Pancreas (tissue), 10 donors: ENCODE data around the gene CDKL1. TPM values are rescaled to one million over a fixed set of nuclear protein-coding genes. Genes with fewer than 3 reads are reported as not detected.
"Not testable (repeated sequence)": the region's sequence is repeated elsewhere in the genome, so short reads cannot be mapped to it uniquely, and the experiment has no call there.

Source experiments
- ATAC-seq, 4 donors: fragments of 200-7000 bp; cut with Tn5 transposase; one replicate each; pipeline versions ENCODE4 v1.8.0 to v1.9.1; 2020; ENCODE audit warnings: mild to moderate bottlenecking in 4 of 4, moderate library complexity in 4 of 4
- DNase-seq, 6 donors: peaks; one replicate each; pipeline ENCODE4 v3.0.0-alpha.2; 2020
- FAIRE-seq: peaks from 2 replicates; lab custom pipeline; 2012; peaks lifted over from hg19 to GRCh38; lab: Jason Lieb, UNC
- H3K27ac ChIP-seq, 4 donors: fragments of 200-600 bp; sonication (generic); 1 replicate in 3 of 4; 2 replicates in 1 of 4; pipeline versions ENCODE4 v1.5.0 to v1.8.0; 2020
- H3K27me3 ChIP-seq, 4 donors: fragments of 200-600 bp; one replicate each; pipeline ENCODE4 v1.8.0; 2021
- H3K36me3 ChIP-seq, 3 donors: fragments of 200-600 bp; sonication (generic) in 1 of 3; one replicate each; pipeline versions ENCODE4 v1.5.0 to v1.8.0; 2020 to 2021
- H3K4me1 ChIP-seq, 3 donors: fragments of 200-600 bp; one replicate each; pipeline ENCODE4 v1.8.0; 2021
- H3K4me3 ChIP-seq, 4 donors: fragments of 200-600 bp; sonication (generic) in 2 of 4; one replicate each; pipeline versions ENCODE4 v1.5.0 to v1.8.0; 2020 to 2021
- H3K9me3 ChIP-seq, 4 donors: fragments of 200-600 bp; one replicate each; pipeline ENCODE4 v1.8.0; 2021
- WGBS, 2 donors: extraction: QIAGEN DNeasy Blood & Tissue Kit; methylation state at CpG; one replicate each; pipeline ENCODE4 v1.1.7; 2013; 5-methylcytosine and 5-hydroxymethylcytosine counted together
- intact Hi-C, 3 donors: fragments of 100-400 bp; cut with DNase I; formaldehyde crosslinking; loops; one replicate each; pipeline versions ENCODE4 v1.11.1 to v1.14.2; 2022
- polyA plus RNA-seq, 2 donors: library from polyadenylated mRNA; stranded (reverse); fragments of 200-250 nt; gene quantifications; one replicate each; pipeline ENCODE4 v1.2.3, GENCODE V29; 2013
- total RNA-seq, 6 donors: library from RNA; stranded (reverse); fragmentation: NEBNext Ultra II Directional in 4 of 6; extraction: Animal tissue kit (Norgen Biotek cat#: 25700) in 4 of 6; gene quantifications; one replicate each; pipeline versions ENCODE4 v1.2.1 to v1.2.4, GENCODE V29; 2021 to 2023
- TF ChIP-seq, protein P1 (sequence below), 4 donors: fragments of 200-600 bp; sonication (generic) in 3 of 4; IDR thresholded peaks; one replicate each; pipeline versions ENCODE4 v1.5.0 to v1.8.0; 2021; ENCODE audit warnings: antibody characterized with exemption in 4 of 4
- donor health status: healthy with polysubstance abuse.
- donor health status: DM: no; HTN: no; CAD: no; lungs with moderate emphysema.
- donor health status: DM: no; HTN: no; CAD: no.
- donor health status: control.
- donor health status: control.
- donor health status: Bipolar disorder and iron deficiency.
- donor health status: DM: yes; HTN: yes; CAD: no.
- donor health status: DM: no; HTN: no; CAD: no.
- donor health status: DM: no; HTN: no; CAD: no.
- donor health status: DM: yes; HTN: yes; CAD: no.

CDKL1 gene
- total and polyA plus RNA-seq, 8 donors = 0.56 to 5.5 (median 3.7) TPM

DNA sequence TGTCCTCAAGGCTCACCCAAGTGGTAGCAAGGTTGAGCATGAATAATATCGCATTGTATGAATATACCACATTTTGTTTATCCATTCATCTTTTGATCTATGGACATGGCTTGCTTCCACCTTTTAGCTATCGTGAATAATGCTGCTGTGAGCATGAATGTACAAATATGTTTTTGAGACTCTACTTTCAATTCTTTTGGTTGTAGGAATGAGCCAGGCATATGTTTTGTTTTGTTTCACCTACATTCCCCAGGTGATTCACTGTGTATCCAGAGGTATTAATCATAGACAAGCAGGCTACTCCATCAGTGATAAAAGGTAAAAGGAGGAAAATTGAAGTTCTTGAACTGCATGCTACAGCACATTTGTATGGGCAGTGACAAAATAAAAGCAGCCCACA is 35.8 kb downstream of the CDKL1 start:
- H3K4me3 ChIP-seq = no peak overlapping the region
- H3K27ac ChIP-seq = no peak overlapping the region
- no peaks in the 10 kb centered on the region for H3K9me3 ChIP-seq
- H3K4me1 ChIP-seq = peaks cover 6 to 23% (median 14%) of the 10 kb centered on the region in 3 donors
- no peak for DNase-seq
- H3K36me3 ChIP-seq = no peaks in the 10 kb centered on the region
- no peaks in the 10 kb centered on the region for H3K27me3 ChIP-seq
- FAIRE-seq = no peak
- no peak for ATAC-seq
- intact Hi-C loops = no loop called here
- WGBS, 2 donors = 86 to 89% methylated on average over 2 of the region's 2 CpGs
- TF ChIP-seq, protein P1, sequence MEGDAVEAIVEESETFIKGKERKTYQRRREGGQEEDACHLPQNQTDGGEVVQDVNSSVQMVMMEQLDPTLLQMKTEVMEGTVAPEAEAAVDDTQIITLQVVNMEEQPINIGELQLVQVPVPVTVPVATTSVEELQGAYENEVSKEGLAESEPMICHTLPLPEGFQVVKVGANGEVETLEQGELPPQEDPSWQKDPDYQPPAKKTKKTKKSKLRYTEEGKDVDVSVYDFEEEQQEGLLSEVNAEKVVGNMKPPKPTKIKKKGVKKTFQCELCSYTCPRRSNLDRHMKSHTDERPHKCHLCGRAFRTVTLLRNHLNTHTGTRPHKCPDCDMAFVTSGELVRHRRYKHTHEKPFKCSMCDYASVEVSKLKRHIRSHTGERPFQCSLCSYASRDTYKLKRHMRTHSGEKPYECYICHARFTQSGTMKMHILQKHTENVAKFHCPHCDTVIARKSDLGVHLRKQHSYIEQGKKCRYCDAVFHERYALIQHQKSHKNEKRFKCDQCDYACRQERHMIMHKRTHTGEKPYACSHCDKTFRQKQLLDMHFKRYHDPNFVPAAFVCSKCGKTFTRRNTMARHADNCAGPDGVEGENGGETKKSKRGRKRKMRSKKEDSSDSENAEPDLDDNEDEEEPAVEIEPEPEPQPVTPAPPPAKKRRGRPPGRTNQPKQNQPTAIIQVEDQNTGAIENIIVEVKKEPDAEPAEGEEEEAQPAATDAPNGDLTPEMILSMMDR (IDR thresholded peaks at IDR 0.05) = no peak

DNA sequence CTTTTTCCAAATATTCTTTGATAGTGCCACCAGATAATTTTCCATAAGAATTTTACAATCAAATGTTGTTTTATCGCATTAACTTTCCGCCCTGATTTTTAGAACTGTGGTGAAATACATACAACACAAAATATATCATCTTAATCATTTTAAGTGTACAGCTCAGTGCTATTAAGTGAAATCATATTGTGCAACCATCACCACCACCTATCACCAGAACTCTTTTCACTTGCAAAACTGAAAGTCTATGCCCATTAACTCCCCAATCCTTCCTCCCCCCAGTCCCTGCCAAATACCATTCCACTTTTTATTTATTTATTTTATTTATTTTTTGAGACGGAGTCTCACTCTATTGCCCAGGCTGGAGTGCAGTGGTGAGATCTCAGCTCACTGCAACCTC is 36.6 kb downstream of the CDKL1 start:
- Histone ChIP-seq H3K36me3 (no peaks in the 10 kb centered on the region), H3K4me3 (no peak overlapping the region), H3K9me3 (no peaks in the 10 kb centered on the region), H3K27ac (no peak overlapping the region), H3K27me3 (no peaks in the 10 kb centered on the region), H3K4me1 (peaks cover 3 to 16% (median 11%) of the 10 kb centered on the region in 3 donors)
- DNase-seq = no peak
- no peak for FAIRE-seq
- intact Hi-C loops = no loop called here
- WGBS, 2 donors = 62 to 79% methylated on average over 3 of the region's 3 CpGs
- TF ChIP-seq, protein P1 (IDR thresholded peaks at IDR 0.05) = no peak
- no peak for ATAC-seq

DNA sequence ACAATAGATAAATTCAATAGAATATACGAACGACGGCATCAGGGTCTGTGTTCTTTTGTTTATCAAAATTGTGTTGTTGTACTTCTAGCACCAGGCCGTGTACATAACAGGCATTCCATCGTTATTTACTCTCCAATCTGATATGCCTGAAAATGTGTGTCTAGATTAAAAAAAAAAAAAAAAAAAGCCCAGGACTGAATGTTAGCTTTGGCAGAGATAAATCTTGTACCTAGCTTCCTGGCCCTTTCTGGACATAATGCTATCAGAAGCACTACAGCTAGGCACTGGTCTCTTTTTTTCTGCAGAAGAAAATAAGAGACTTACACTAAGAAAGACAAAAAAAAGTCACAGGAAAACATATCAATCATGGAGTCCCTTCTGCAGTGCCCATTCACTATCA is 37.0 kb downstream of the CDKL1 start:
- H3K4me3 ChIP-seq = no peak overlapping the region
- intact Hi-C loops = no loop called here
- FAIRE-seq (no peak), DNase-seq (no peak), ATAC-seq (peak; percentile 31 to 63 (median 47))
- TF ChIP-seq, protein P1 (IDR thresholded peaks at IDR 0.05) = no peak
- peaks cover 0 to 12% (median 7%) of the 10 kb centered on the region in 3 donors for H3K4me1 ChIP-seq
- H3K27ac ChIP-seq = no peak overlapping the region
- WGBS, 2 donors = 16 to 18% methylated on average over 5 of the region's 5 CpGs
- H3K27me3 ChIP-seq = no peaks in the 10 kb centered on the region
- no peaks in the 10 kb centered on the region for H3K9me3 ChIP-seq
- H3K36me3 ChIP-seq = no peaks in the 10 kb centered on the region

DNA sequence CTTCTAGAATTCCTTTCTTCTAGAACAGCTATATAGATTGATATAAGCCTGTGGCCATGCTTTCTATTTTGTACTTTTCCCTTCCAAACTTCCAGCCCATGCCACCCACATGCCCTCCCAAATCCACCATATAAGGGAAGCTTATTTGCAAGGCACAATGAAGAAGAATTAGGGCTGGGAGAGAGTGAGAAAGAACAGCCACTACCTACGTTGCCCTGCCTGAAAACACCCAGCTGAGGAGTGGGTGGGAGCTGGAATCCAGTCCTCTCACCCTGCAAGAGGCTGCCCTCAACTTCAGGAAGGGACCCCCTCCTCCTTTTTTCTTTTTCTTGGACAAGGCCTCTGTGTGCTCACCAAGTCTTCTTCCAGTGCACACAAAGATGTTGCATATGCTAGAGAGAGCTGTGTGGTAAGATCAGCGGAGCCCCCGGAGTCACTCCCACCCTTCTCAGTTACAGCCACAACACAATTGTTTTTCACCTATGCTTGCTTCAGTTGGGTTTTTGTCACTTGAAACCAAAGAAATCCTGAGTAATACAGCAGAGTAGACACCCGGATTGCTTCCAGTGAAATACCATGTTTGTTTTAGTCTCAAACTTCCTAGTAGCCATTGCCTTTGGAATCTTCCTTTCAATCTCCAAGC is 38.8 kb downstream of the CDKL1 start:
- no peak for ATAC-seq
- FAIRE-seq = no peak
- no peaks in the 10 kb centered on the region for H3K27me3 ChIP-seq
- intact Hi-C loops = no loop called here
- no peaks in the 10 kb centered on the region for H3K9me3 ChIP-seq
- no peak for DNase-seq
- no peak overlapping the region for H3K4me3 ChIP-seq
- 82 to 88% methylated on average over 4 of the region's 4 CpGs for WGBS, 2 donors
- H3K27ac ChIP-seq = no peak overlapping the region
- TF ChIP-seq, protein P1 (IDR thresholded peaks at IDR 0.05) = no peak
- peaks cover 0 to 6% (median 0%) of the 10 kb centered on the region in 3 donors for H3K4me1 ChIP-seq
- H3K36me3 ChIP-seq = no peaks in the 10 kb centered on the region

DNA sequence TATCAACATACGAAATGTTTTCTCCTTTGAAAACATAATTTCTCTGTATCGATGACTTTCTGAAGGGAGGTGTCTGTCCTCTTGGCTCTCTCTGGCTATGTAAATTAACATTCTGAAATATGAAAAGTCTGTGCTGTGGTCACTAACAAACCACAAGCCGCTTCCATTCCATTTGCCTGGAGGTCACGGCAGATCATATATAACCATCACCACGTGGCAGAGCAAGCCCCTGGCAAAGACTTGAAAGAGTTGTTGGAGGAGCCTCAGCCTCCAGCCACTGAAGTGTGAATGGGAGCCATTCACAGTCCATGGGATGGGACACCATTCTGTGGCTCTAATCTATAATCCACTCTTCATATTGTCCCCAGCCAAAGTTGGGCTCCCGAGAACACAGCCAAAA is 39.6 kb downstream of the CDKL1 start:
- Histone ChIP-seq H3K36me3 (no peaks in the 10 kb centered on the region), H3K9me3 (no peaks in the 10 kb centered on the region), H3K27ac (no peak overlapping the region), H3K4me3 (no peak overlapping the region), H3K4me1 (peaks cover 0 to 6% (median 0%) of the 10 kb centered on the region in 3 donors), H3K27me3 (no peaks in the 10 kb centered on the region)
- TF ChIP-seq, protein P1 (IDR thresholded peaks at IDR 0.05) = no peak
- 84 to 91% methylated on average over 6 of the region's 6 CpGs for WGBS, 2 donors
- DNase-seq (no peak), FAIRE-seq (no peak), ATAC-seq (no peak)
- intact Hi-C loops = no loop called here

DNA sequence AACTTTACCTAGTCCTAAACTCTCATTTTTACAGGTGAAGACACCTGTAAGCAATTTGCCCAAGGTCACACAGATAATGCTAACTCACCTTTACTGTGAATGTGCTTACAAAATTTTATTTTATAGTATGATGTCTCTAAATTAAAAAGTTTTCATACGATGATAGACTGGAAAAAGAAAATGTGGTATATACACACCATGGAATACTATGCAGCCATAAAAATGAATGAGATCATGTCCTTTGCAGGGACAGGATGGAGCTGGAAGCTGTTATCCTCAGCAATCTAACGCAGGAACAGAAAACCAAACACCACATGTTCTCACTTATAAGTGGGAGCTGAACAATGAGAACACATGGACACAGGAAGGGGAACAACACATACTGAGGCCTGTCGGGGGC is 40.4 kb downstream of the CDKL1 start:
- ATAC-seq, DNase-seq, H3K27ac ChIP-seq, FAIRE-seq, H3K4me3 ChIP-seq, intact Hi-C loops, H3K9me3 ChIP-seq, H3K27me3 ChIP-seq, H3K36me3 ChIP-seq, H3K4me1 ChIP-seq: not testable (repeated sequence)
- WGBS, 2 donors = 87 to 89% methylated on average over 3 of the region's 3 CpGs
